ENCODE measurements around the gene MLLT11.

Gene MLLT11

GRCh38 chr1:151026460-151026859 is 33.7 kb upstream of the MLLT11 start:
- no peak overlapping the region for H3K4me3 ChIP-seq (ENCODE audit: low read depth, low read length)
- TF ChIP-seq POLR2A (IDR thresholded peaks at IDR 0.05; ENCODE audit: extremely low read depth, insufficient read length) (no peak), CTCF (IDR thresholded peaks at IDR 0.05; ENCODE audit: low read depth, low read length) (no peak), MAX (IDR thresholded peaks at IDR 0.05; ENCODE audit: low read depth, low read length) (no peak), MYC (IDR thresholded peaks at IDR 0.05; ENCODE audit: low read depth, low read length) (no peak)
- no peak for DNase-seq (ENCODE audit: low read depth)

GRCh38 chr1:151032164-151032563 is 28.0 kb upstream of the MLLT11 start:
- no peak for DNase-seq (ENCODE audit: low read depth)
- no peak for TF ChIP-seq POLR2A (IDR thresholded peaks at IDR 0.05; ENCODE audit: extremely low read depth, insufficient read length)
- no peak overlapping the region for H3K4me3 ChIP-seq (ENCODE audit: low read depth, low read length)

GRCh38 chr1:151035167-151035566 is 25.0 kb upstream of the MLLT11 start:
- TF ChIP-seq CTCF (IDR thresholded peaks at IDR 0.05; ENCODE audit: low read depth, low read length): no peak
- TF ChIP-seq POLR2A (IDR thresholded peaks at IDR 0.05; ENCODE audit: extremely low read depth, insufficient read length): no peak
- TF ChIP-seq MAX (IDR thresholded peaks at IDR 0.05; ENCODE audit: low read depth, low read length): no peak
- TF ChIP-seq MYC (IDR thresholded peaks at IDR 0.05; ENCODE audit: low read depth, low read length): no peak

GRCh38 chr1:151036356-151036755 is 23.8 kb upstream of the MLLT11 start, which contains the start of gene BNIPL:
Gene BNIPL, plus strand, starts transcription at chr1:151036586. Its CDS starts 140 bp downstream, at chr1:151036726.
- TF ChIP-seq POLR2A (IDR thresholded peaks at IDR 0.05; ENCODE audit: extremely low read depth, insufficient read length) (no peak), MAX (IDR thresholded peaks at IDR 0.05; ENCODE audit: low read depth, low read length) (no peak), MYC (IDR thresholded peaks at IDR 0.05; ENCODE audit: low read depth, low read length) (no peak), CTCF (IDR thresholded peaks at IDR 0.05; ENCODE audit: low read depth, low read length) (no peak)
- no peak within 1 kb of the TSS for H3K4me3 ChIP-seq (ENCODE audit: low read depth, low read length)
- DNase-seq (ENCODE audit: low read depth): no peak

More at GRCh38 chr1:151035167-151035566, 25.0 kb upstream of the MLLT11 start:
- no peak for DNase-seq (ENCODE audit: low read depth)
- no peak overlapping the region for H3K4me3 ChIP-seq (ENCODE audit: low read depth, low read length)

GRCh38 chr1:151037032-151037431 is 23.2 kb upstream of the MLLT11 start:
- no peak for TF ChIP-seq CTCF (IDR thresholded peaks at IDR 0.05; ENCODE audit: low read depth, low read length)
- no peak for TF ChIP-seq MYC (IDR thresholded peaks at IDR 0.05; ENCODE audit: low read depth, low read length)
- TF ChIP-seq POLR2A (IDR thresholded peaks at IDR 0.05; ENCODE audit: extremely low read depth, insufficient read length): no peak
- no peak for TF ChIP-seq MAX (IDR thresholded peaks at IDR 0.05; ENCODE audit: low read depth, low read length)
- no peak overlapping the region for H3K4me3 ChIP-seq (ENCODE audit: low read depth, low read length)
- no peak for DNase-seq (ENCODE audit: low read depth)

- TF ChIP-seq POLR2A (IDR thresholded peaks at IDR 0.05; ENCODE audit: extremely low read depth, insufficient read length): no peak
- TF ChIP-seq CTCF (IDR thresholded peaks at IDR 0.05; ENCODE audit: low read depth, low read length): no peak
- TF ChIP-seq MYC (IDR thresholded peaks at IDR 0.05; ENCODE audit: low read depth, low read length): no peak
- TF ChIP-seq MAX (IDR thresholded peaks at IDR 0.05; ENCODE audit: low read depth, low read length): no peak
- DNase-seq (ENCODE audit: low read depth): no peak
- no peak overlapping the region for H3K4me3 ChIP-seq (ENCODE audit: low read depth, low read length)
Observed at GRCh38 chr1:151039521-151039920, 20.7 kb upstream of the MLLT11 start.
